ENCODE measurements around the gene CASP8AP2. TPM values are rescaled to one million over a fixed set of nuclear protein-coding genes. Genes with fewer than 3 reads are reported as not detected.

The CASP8AP2 gene
- total and polyA plus RNA-seq, 4 donors, result 7.1 to 20.6 (median 12.1) TPM

GRCh38 chr6:89910902-89911240, 81.2 kb downstream of the CASP8AP2 start:
- 57 to 71% methylated on average over 1 of the region's 1 CpG for WGBS, 2 donors
- H3K4me1 ChIP-seq (ENCODE audit: control insufficient read depth in 1 of 2, insufficient read depth in 2 of 2, low read length in 2 of 2), result no peaks in the 10 kb centered on the region
- H3K27me3 ChIP-seq (ENCODE audit: control insufficient read depth in 1 of 2, insufficient read depth in 2 of 2, low read length in 1 of 2), result peaks cover 0 to 2% of the 10 kb centered on the region in 2 donors
- no peak overlapping the region for H3K27ac ChIP-seq (ENCODE audit: low read depth in 1 of 2, low read length in 2 of 2)
- DNase-seq, result no peak
- no peak overlapping the region for H3K4me3 ChIP-seq (ENCODE audit: low read length in 2 of 2)
- peaks cover under 1% of the 10 kb centered on the region for H3K9me3 ChIP-seq (ENCODE audit: control insufficient read depth, low read length)
- intact Hi-C loops (cut with DNase I), result no loop called here
- no peaks in the 10 kb centered on the region for H3K36me3 ChIP-seq (ENCODE audit: control insufficient read depth in 1 of 2, insufficient read depth in 2 of 2, low read length in 1 of 2)
- ATAC-seq (ENCODE audit: low FRiP score), result no peak

GRCh38 chr6:89916136-89916920, 86.6 kb downstream of the CASP8AP2 start:
- H3K4me1 ChIP-seq (ENCODE audit: control insufficient read depth in 1 of 2, insufficient read depth in 2 of 2, low read length in 2 of 2), result no peaks in the 10 kb centered on the region
- ATAC-seq (ENCODE audit: low FRiP score), result no peak
- H3K4me3 ChIP-seq (ENCODE audit: low read length in 2 of 2), result no peak overlapping the region
- H3K27ac ChIP-seq (ENCODE audit: low read depth in 1 of 2, low read length in 2 of 2), result no peak overlapping the region
- no peak for DNase-seq
- intact Hi-C loops (cut with DNase I), result no loop called here
- 83 to 96% methylated on average over 3 of the region's 3 CpGs for WGBS, 2 donors
- no peaks in the 10 kb centered on the region for H3K36me3 ChIP-seq (ENCODE audit: control insufficient read depth in 1 of 2, insufficient read depth in 2 of 2, low read length in 1 of 2)
- H3K9me3 ChIP-seq (ENCODE audit: control insufficient read depth, low read length), result peaks cover 4% of the 10 kb centered on the region
- H3K27me3 ChIP-seq (ENCODE audit: control insufficient read depth in 1 of 2, insufficient read depth in 2 of 2, low read length in 1 of 2), result peaks cover 0 to 2% of the 10 kb centered on the region in 2 donors

GRCh38 chr6:89917216-89917615, 87.5 kb downstream of the CASP8AP2 start:
- no peak overlapping the region for H3K27ac ChIP-seq (ENCODE audit: low read depth in 1 of 2, low read length in 2 of 2)
- H3K27me3 ChIP-seq (ENCODE audit: control insufficient read depth in 1 of 2, insufficient read depth in 2 of 2, low read length in 1 of 2), result no peaks in the 10 kb centered on the region
- peaks cover 4% of the 10 kb centered on the region for H3K9me3 ChIP-seq (ENCODE audit: control insufficient read depth, low read length)
- H3K4me3 ChIP-seq (ENCODE audit: low read length in 2 of 2), result no peak overlapping the region
- DNase-seq (no peak), ATAC-seq (ENCODE audit: low FRiP score) (no peak)
- no peaks in the 10 kb centered on the region for H3K4me1 ChIP-seq (ENCODE audit: control insufficient read depth in 1 of 2, insufficient read depth in 2 of 2, low read length in 2 of 2)
- H3K36me3 ChIP-seq (ENCODE audit: control insufficient read depth in 1 of 2, insufficient read depth in 2 of 2, low read length in 1 of 2), result no peaks in the 10 kb centered on the region
- 93 to 94% methylated on average over 4 of the region's 4 CpGs for WGBS, 2 donors
- intact Hi-C loops (cut with DNase I), result no loop called here

GRCh38 chr6:89917801-89918366, 88.2 kb downstream of the CASP8AP2 start:
- H3K36me3 ChIP-seq (ENCODE audit: control insufficient read depth in 1 of 2, insufficient read depth in 2 of 2, low read length in 1 of 2), result no peaks in the 10 kb centered on the region
- WGBS, 2 donors, result 70 to 80% methylated on average over 3 of the region's 3 CpGs
- intact Hi-C loops (cut with DNase I), result no loop called here
- peaks cover 4% of the 10 kb centered on the region for H3K9me3 ChIP-seq (ENCODE audit: control insufficient read depth, low read length)
- no peaks in the 10 kb centered on the region for H3K27me3 ChIP-seq (ENCODE audit: control insufficient read depth in 1 of 2, insufficient read depth in 2 of 2, low read length in 1 of 2)
- no peak overlapping the region for H3K4me3 ChIP-seq (ENCODE audit: low read length in 2 of 2)
- no peak overlapping the region for H3K27ac ChIP-seq (ENCODE audit: low read depth in 1 of 2, low read length in 2 of 2)
- H3K4me1 ChIP-seq (ENCODE audit: control insufficient read depth in 1 of 2, insufficient read depth in 2 of 2, low read length in 2 of 2), result no peaks in the 10 kb centered on the region
- DNase-seq, result no peak
- peak; percentile 36 for ATAC-seq (ENCODE audit: low FRiP score)

Other genes starting within 250 kb of the CASP8AP2 start
- 10 to 100 TPM; 21.4 to 22.6 TPM for gene LYRM2, start 191.1 kb upstream of the CASP8AP2 start, total RNA-seq
- gene LYRM2, start 191.1 kb upstream of the CASP8AP2 start, polyA plus RNA-seq, result 10 to 100 TPM; 16.8 to 33.7 TPM
- 10 to 100 TPM; 30.8 to 37.1 TPM for gene MDN1, start 10.1 kb upstream of the CASP8AP2 start, total RNA-seq
- gene MDN1, start 10.1 kb upstream of the CASP8AP2 start, polyA plus RNA-seq, result 10 to 100 TPM; 10.1 to 14.8 TPM
- not detected for gene GJA10, start 64.6 kb downstream of the CASP8AP2 start, total RNA-seq
- not detected for gene GJA10, start 64.6 kb downstream of the CASP8AP2 start, polyA plus RNA-seq

Measured in aorta (tissue), 5 donors.